OCI-LY1 (cell line): ENCODE results near the gene CARS1.

ENCODE experiments used
- CTCF ChIP-seq: fragments of 200-600 bp; sonication (generic), shearing (Covaris generic); IDR thresholded peaks from 2 replicates; pipeline ENCODE4 v1.5.1; 2017; ENCODE audit warnings: mild to moderate bottlenecking, antibody characterized with exemption, low read length, moderate library complexity, mixed read lengths
- EZH2 ChIP-seq: fragments of 200-600 bp; sonication (generic), shearing (Covaris generic); IDR thresholded peaks from 2 replicates; pipeline ENCODE4 v1.8.0; 2017; ENCODE audit warnings: borderline replicate concordance, mixed run types, mild to moderate bottlenecking, antibody characterized with exemption, low read length, moderate library complexity, mixed read lengths

- no peak for TF ChIP-seq CTCF
- no peak for TF ChIP-seq EZH2
These were observed 1.3 kb downstream of the CARS1 start for GRCh38 chr11:3055891-3056290.
